Vagina (tissue), 2 donors: ENCODE data around the gene ADGRL3. TPM values are rescaled to one million over a fixed set of nuclear protein-coding genes. Genes with fewer than 3 reads are reported as not detected.
"Not testable (repeated sequence)": the region's sequence is repeated elsewhere in the genome, so short reads cannot be mapped to it uniquely, and the experiment has no call there.

Experiments used
- DNase-seq, 2 donors: peaks; one replicate each; pipeline ENCODE4 v3.0.0-alpha.2; 2017; ENCODE audit errors: extremely low spot score in 2 of 2
- H3K27ac ChIP-seq: fragments of 200-600 bp; sonication (generic); one replicate; pipeline ENCODE4 v1.5.1; 2019
- H3K27me3 ChIP-seq: fragments of 200-600 bp; sonication (generic); one replicate; pipeline ENCODE4 v1.5.1; 2019
- H3K36me3 ChIP-seq, 2 donors: fragments of 200-600 bp; sonication (generic); one replicate each; pipeline ENCODE4 v1.5.1; 2017 to 2019
- H3K4me1 ChIP-seq: fragments of 200-600 bp; sonication (generic); one replicate; pipeline ENCODE4 v1.5.1; 2019
- H3K4me3 ChIP-seq, 2 donors: fragments of 200-600 bp; sonication (generic); 1 replicate in 1 of 2; 2 replicates in 1 of 2; pipeline ENCODE4 v1.5.1; 2016 to 2019
- H3K9me3 ChIP-seq: fragments of 200-600 bp; sonication (generic); one replicate; pipeline ENCODE4 v1.5.1; 2019
- POLR2A ChIP-seq, 2 donors: fragments of 450-650 bp; IDR thresholded peaks; one replicate each; pipeline ENCODE4 v1.6.1; 2017; ENCODE audit warnings: antibody characterized with exemption in 2 of 2, mild to moderate bottlenecking in 2 of 2, moderate library complexity in 2 of 2
- POLR2AphosphoS5 ChIP-seq, 2 donors: sonication (generic); formaldehyde crosslinking; IDR thresholded peaks; one replicate each; pipeline ENCODE4 v1.9.0; 2017; ENCODE audit warnings: antibody characterized with exemption in 2 of 2, mild to moderate bottlenecking in 2 of 2, low read depth in 1 of 2; ENCODE audit not compliant: insufficient read depth in 1 of 2
- intact Hi-C: fragments of 100-400 bp; cut with DNase I; formaldehyde crosslinking; loops from one replicate; pipeline ENCODE4 v1.15.1; 2023
- total RNA-seq: library from RNA; depleted of rRNA; stranded (reverse); fragments of >200 nt; gene quantifications from one replicate; pipeline ENCODE4 v1.2.3, GENCODE V29; 2016
- TF ChIP-seq, protein P1 (sequence below), 3 experiments: fragments of 450-650 bp in 2 of 3; fragments of 200-600 bp in 1 of 3; sonication (generic) in 1 of 3; IDR thresholded peaks; one replicate each; pipeline ENCODE4 v1.5.1; 2017 to 2019; ENCODE audit warnings: antibody characterized with exemption in 3 of 3, mild to moderate bottlenecking in 2 of 3, moderate library complexity in 2 of 3

Gene ADGRL3
- total RNA-seq, 1 donor from 2014 or later = 16.9 TPM

DNA sequence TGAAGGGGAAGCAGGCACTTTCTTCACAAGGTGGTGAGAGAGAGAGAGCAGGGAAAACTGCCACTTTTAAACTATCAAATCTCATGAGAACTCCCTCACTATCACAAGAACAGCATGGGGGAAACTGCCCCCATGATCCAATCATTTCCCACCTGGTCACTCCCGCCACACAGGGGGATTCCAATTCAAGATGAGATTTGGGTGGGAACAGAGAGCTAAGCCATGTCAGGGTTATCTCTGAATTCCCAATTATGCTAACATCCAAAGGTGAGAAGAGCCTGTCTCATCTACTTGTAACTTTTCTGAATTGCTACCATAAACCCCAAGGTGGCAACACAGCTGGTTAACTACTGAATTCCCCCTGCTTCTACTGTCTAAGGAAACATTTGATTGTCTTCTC is 758.5 kb downstream of the ADGRL3 start:
- H3K4me1 ChIP-seq = no peaks in the 10 kb centered on the region
- H3K36me3 ChIP-seq = no peaks in the 10 kb centered on the region
- intact Hi-C loops = no loop called here
- no peak for DNase-seq
- TF ChIP-seq POLR2A (IDR thresholded peaks at IDR 0.05) (no peak), POLR2AphosphoS5 (IDR thresholded peaks at IDR 0.05; ENCODE audit: insufficient read depth in 1 of 2, low read depth in 1 of 2) (no peak)
- TF ChIP-seq, protein P1, sequence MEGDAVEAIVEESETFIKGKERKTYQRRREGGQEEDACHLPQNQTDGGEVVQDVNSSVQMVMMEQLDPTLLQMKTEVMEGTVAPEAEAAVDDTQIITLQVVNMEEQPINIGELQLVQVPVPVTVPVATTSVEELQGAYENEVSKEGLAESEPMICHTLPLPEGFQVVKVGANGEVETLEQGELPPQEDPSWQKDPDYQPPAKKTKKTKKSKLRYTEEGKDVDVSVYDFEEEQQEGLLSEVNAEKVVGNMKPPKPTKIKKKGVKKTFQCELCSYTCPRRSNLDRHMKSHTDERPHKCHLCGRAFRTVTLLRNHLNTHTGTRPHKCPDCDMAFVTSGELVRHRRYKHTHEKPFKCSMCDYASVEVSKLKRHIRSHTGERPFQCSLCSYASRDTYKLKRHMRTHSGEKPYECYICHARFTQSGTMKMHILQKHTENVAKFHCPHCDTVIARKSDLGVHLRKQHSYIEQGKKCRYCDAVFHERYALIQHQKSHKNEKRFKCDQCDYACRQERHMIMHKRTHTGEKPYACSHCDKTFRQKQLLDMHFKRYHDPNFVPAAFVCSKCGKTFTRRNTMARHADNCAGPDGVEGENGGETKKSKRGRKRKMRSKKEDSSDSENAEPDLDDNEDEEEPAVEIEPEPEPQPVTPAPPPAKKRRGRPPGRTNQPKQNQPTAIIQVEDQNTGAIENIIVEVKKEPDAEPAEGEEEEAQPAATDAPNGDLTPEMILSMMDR (IDR thresholded peaks at IDR 0.05) = no peak
- no peaks in the 10 kb centered on the region for H3K27me3 ChIP-seq
- H3K4me3 ChIP-seq = no peak overlapping the region
- H3K9me3 ChIP-seq = no peaks in the 10 kb centered on the region
- H3K27ac ChIP-seq = no peak overlapping the region

DNA sequence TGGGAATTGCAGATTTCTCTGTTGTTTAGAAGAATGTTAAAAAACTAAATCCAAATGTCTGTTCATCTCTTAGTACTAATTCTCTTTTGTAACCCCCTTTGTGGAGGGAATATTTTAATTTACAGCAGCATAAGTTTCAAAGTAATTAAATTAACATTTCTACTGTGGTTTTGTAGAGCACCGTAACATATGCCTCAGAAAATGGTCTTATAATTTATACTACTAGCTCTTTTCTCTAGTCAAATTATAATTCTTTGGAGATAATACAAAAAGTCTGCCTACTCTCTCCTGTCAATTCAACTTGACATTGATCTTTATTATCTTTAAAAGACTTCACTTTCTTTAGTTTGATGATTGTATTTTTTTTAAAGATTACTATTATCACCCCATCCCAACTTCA is 759.0 kb downstream of the ADGRL3 start:
- no peak for DNase-seq
- Histone ChIP-seq H3K27ac (no peak overlapping the region), H3K36me3 (no peaks in the 10 kb centered on the region), H3K27me3 (no peaks in the 10 kb centered on the region), H3K4me3 (no peak overlapping the region), H3K4me1 (no peaks in the 10 kb centered on the region), H3K9me3 (no peaks in the 10 kb centered on the region)
- TF ChIP-seq POLR2A (IDR thresholded peaks at IDR 0.05) (no peak), POLR2AphosphoS5 (IDR thresholded peaks at IDR 0.05; ENCODE audit: insufficient read depth in 1 of 2, low read depth in 1 of 2) (no peak)
- TF ChIP-seq, protein P1 (IDR thresholded peaks at IDR 0.05) = no peak
- intact Hi-C loops = no loop called here

DNA sequence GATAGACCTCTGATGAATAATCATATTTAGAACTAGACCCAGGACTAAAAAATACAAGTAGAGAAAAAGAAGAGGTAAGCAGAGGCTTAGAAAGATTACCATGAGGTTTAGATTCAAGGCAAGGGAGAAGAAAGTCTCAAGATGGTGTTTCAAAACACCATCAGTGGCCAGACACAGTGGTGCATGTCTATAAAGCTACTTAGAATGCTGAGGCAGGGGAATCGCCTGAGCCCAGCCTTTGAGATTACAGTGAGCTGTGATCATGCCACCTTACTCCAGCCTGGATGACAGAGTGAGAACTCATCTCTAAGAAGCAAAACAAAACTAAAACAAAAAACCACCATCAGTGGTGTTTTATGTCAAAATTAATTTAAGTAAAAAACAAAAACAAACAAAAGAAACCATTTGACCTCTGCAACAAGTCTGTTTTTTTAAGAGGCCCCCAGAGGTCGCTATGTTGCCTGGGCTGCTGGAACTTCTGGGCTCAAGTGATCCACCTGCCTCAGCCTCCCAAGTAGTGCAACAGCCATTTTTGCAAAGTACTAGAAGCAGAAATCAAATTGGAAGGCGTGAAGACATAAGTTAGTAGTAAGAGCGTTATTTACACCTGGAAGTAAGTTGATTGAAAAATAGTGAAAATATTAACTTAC is 784.3 kb downstream of the ADGRL3 start:
- H3K27ac ChIP-seq = no peak overlapping the region

GRCh38 chr4:61985426-61985825 is 785.3 kb downstream of the ADGRL3 start:
- TF ChIP-seq, protein P1 (IDR thresholded peaks at IDR 0.05) = no peak
- no peak for TF ChIP-seq POLR2A (IDR thresholded peaks at IDR 0.05)
- no peak for TF ChIP-seq POLR2AphosphoS5 (IDR thresholded peaks at IDR 0.05; ENCODE audit: insufficient read depth in 1 of 2, low read depth in 1 of 2)
- Histone ChIP-seq H3K36me3 (no peaks in the 10 kb centered on the region), H3K27me3 (no peaks in the 10 kb centered on the region), H3K9me3 (no peaks in the 10 kb centered on the region), H3K4me3 (no peak overlapping the region), H3K4me1 (no peaks in the 10 kb centered on the region), H3K27ac (no peak overlapping the region)
- DNase-seq = no peak
- intact Hi-C loops = no loop called here

More for the DNA sequence above, 784.3 kb downstream of the ADGRL3 start:
- DNase-seq = no peak
- H3K4me1 ChIP-seq = no peaks in the 10 kb centered on the region
- TF ChIP-seq POLR2AphosphoS5 (IDR thresholded peaks at IDR 0.05; ENCODE audit: insufficient read depth in 1 of 2, low read depth in 1 of 2) (no peak), POLR2A (IDR thresholded peaks at IDR 0.05) (no peak)
- TF ChIP-seq, protein P1 (IDR thresholded peaks at IDR 0.05) = no peak
- no peaks in the 10 kb centered on the region for H3K9me3 ChIP-seq
- no peaks in the 10 kb centered on the region for H3K27me3 ChIP-seq
- intact Hi-C loops = no loop called here
- no peak overlapping the region for H3K4me3 ChIP-seq
- H3K36me3 ChIP-seq = no peaks in the 10 kb centered on the region

DNA sequence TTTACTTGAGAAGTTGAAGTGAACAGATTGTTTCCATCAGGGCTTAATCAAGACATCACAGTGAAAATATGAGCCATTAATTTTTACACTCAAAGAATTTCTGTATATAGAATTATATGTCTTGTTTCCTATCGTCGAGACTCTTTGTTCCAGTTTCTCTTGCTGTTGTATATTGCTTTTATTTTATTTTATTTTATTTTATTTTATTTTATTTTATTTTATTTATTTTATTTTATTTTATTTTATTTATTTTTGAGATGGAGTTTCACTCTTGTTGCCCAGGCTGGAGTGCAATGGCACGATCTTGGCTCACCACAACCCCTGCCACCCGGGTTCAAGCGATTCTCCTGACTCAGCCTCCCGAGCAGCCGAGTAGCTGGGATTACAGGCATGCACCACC is 786.8 kb downstream of the ADGRL3 start:
- H3K9me3 ChIP-seq, intact Hi-C loops, H3K36me3 ChIP-seq, H3K27me3 ChIP-seq, H3K4me1 ChIP-seq, H3K4me3 ChIP-seq, H3K27ac ChIP-seq, DNase-seq: not testable (repeated sequence)
